ENCODE measurements around the gene HDAC7.

HDAC7 gene

GRCh38 chr12:47769234-47770085 lies 50.2 kb downstream of the HDAC7 start:
- TF ChIP-seq MAX (IDR thresholded peaks at IDR 0.05) (peak; percentile 24; the same call in 1 of the 2 replicates), TAF1 (IDR thresholded peaks at IDR 0.05; ENCODE audit: low read depth) (no peak), TCF12 (IDR thresholded peaks at IDR 0.05; ENCODE audit: low read depth) (no peak), CEBPB (IDR thresholded peaks at IDR 0.05) (no peak), RAD21 (IDR thresholded peaks at IDR 0.05; ENCODE audit: low read depth) (no peak), ZBTB7A (IDR thresholded peaks at IDR 0.05; ENCODE audit: low read depth) (no peak), CREB1 (IDR thresholded peaks at IDR 0.05; ENCODE audit: low read depth) (no peak)
- TF ChIP-seq, protein P1, sequence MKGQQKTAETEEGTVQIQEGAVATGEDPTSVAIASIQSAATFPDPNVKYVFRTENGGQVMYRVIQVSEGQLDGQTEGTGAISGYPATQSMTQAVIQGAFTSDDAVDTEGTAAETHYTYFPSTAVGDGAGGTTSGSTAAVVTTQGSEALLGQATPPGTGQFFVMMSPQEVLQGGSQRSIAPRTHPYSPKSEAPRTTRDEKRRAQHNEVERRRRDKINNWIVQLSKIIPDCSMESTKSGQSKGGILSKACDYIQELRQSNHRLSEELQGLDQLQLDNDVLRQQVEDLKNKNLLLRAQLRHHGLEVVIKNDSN (IDR thresholded peaks at IDR 0.05): no peak

GRCh38 chr12:47768323-47768811 lies 51.3 kb downstream of the HDAC7 start:
- TF ChIP-seq EGR1 (IDR thresholded peaks at IDR 0.05) (no peak), YY1 (IDR thresholded peaks at IDR 0.05; ENCODE audit: low read depth) (peak; percentile 63; the same call in 1 of the 2 replicates), TCF12 (IDR thresholded peaks at IDR 0.05; ENCODE audit: low read depth) (peak; percentile 97), TAF1 (IDR thresholded peaks at IDR 0.05; ENCODE audit: low read depth) (no peak), FOXM1 (IDR thresholded peaks at IDR 0.05; ENCODE audit: borderline replicate concordance, low read depth) (peak; percentile 95), NFIC (IDR thresholded peaks at IDR 0.05) (peak; percentile 95), EP300 (IDR thresholded peaks at IDR 0.05; ENCODE audit: borderline replicate concordance) (peak; percentile 98), MAX (IDR thresholded peaks at IDR 0.05) (peak; percentile 60; the same call in 1 of the 2 replicates), RAD21 (IDR thresholded peaks at IDR 0.05; ENCODE audit: low read depth) (0 out of 2 replicates have a peak, but pooled peaks have one; percentile 5), ZBTB7A (IDR thresholded peaks at IDR 0.05; ENCODE audit: low read depth) (0 out of 2 replicates have a peak, but pooled peaks have one; percentile 23), TEAD4 (IDR thresholded peaks at IDR 0.05) (peak; percentile 99), CREB1 (IDR thresholded peaks at IDR 0.05; ENCODE audit: low read depth) (no peak), CEBPB (IDR thresholded peaks at IDR 0.05) (peak; percentile 63; the same call in 1 of the 2 replicates)
- TF ChIP-seq, protein P1 (IDR thresholded peaks at IDR 0.05): no peak
- TF ChIP-seq, protein P2, sequence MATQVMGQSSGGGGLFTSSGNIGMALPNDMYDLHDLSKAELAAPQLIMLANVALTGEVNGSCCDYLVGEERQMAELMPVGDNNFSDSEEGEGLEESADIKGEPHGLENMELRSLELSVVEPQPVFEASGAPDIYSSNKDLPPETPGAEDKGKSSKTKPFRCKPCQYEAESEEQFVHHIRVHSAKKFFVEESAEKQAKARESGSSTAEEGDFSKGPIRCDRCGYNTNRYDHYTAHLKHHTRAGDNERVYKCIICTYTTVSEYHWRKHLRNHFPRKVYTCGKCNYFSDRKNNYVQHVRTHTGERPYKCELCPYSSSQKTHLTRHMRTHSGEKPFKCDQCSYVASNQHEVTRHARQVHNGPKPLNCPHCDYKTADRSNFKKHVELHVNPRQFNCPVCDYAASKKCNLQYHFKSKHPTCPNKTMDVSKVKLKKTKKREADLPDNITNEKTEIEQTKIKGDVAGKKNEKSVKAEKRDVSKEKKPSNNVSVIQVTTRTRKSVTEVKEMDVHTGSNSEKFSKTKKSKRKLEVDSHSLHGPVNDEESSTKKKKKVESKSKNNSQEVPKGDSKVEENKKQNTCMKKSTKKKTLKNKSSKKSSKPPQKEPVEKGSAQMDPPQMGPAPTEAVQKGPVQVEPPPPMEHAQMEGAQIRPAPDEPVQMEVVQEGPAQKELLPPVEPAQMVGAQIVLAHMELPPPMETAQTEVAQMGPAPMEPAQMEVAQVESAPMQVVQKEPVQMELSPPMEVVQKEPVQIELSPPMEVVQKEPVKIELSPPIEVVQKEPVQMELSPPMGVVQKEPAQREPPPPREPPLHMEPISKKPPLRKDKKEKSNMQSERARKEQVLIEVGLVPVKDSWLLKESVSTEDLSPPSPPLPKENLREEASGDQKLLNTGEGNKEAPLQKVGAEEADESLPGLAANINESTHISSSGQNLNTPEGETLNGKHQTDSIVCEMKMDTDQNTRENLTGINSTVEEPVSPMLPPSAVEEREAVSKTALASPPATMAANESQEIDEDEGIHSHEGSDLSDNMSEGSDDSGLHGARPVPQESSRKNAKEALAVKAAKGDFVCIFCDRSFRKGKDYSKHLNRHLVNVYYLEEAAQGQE (IDR thresholded peaks at IDR 0.05; ENCODE audit: low read depth): no peak

DNA sequence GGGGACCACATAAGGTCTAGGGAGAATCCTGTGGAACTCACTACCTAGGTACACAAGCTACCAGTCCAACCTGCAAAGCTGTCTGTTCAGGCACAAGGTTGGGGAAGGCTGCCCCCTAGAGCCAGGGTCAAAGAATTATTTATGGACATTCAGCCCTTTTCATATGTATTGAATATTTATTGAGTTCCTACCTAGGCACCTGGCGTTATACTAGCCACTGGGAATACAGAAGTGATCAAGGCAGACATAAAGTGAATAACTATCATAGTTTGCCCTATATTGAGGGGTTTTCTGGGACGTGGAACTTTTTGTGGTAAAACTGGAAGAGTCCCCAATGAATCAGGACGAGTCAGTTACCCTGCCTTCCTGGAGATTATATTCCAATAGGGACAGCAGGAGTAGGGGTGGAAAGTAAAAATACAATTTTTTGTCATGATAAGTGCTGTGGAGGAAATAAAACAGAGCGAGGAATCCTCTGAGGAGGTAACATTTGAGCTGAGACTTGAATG lies 52.4 kb downstream of the HDAC7 start:
- TF ChIP-seq CREB1 (IDR thresholded peaks at IDR 0.05; ENCODE audit: low read depth) (no peak), ZBTB7A (IDR thresholded peaks at IDR 0.05; ENCODE audit: low read depth) (no peak), MAX (IDR thresholded peaks at IDR 0.05) (0 out of 2 replicates have a peak, but pooled peaks have one; percentile 28), RAD21 (IDR thresholded peaks at IDR 0.05; ENCODE audit: low read depth) (peak; percentile 98), TEAD4 (IDR thresholded peaks at IDR 0.05) (0 out of 2 replicates have a peak, but pooled peaks have one; percentile 7), TAF1 (IDR thresholded peaks at IDR 0.05; ENCODE audit: low read depth) (no peak), YY1 (IDR thresholded peaks at IDR 0.05; ENCODE audit: low read depth) (no peak), TCF12 (IDR thresholded peaks at IDR 0.05; ENCODE audit: low read depth) (no peak), EGR1 (IDR thresholded peaks at IDR 0.05) (no peak), EP300 (IDR thresholded peaks at IDR 0.05; ENCODE audit: borderline replicate concordance) (no peak), CEBPB (IDR thresholded peaks at IDR 0.05) (no peak), NFIC (IDR thresholded peaks at IDR 0.05) (no peak), FOXM1 (IDR thresholded peaks at IDR 0.05; ENCODE audit: borderline replicate concordance, low read depth) (no peak)
- TF ChIP-seq, protein P1 (IDR thresholded peaks at IDR 0.05): no peak
- TF ChIP-seq, protein P2 (IDR thresholded peaks at IDR 0.05; ENCODE audit: low read depth): no peak

GRCh38 chr12:47766502-47767215 lies 53.0 kb downstream of the HDAC7 start:
- TF ChIP-seq TCF12 (IDR thresholded peaks at IDR 0.05; ENCODE audit: low read depth): no peak
- TF ChIP-seq MAX (IDR thresholded peaks at IDR 0.05): 0 out of 2 replicates have a peak, but pooled peaks have one; percentile 10
- TF ChIP-seq TEAD4 (IDR thresholded peaks at IDR 0.05): no peak
- TF ChIP-seq, protein P1 (IDR thresholded peaks at IDR 0.05): no peak
- TF ChIP-seq EP300 (IDR thresholded peaks at IDR 0.05; ENCODE audit: borderline replicate concordance): no peak
- no peak for TF ChIP-seq CREB1 (IDR thresholded peaks at IDR 0.05; ENCODE audit: low read depth)
- TF ChIP-seq FOXM1 (IDR thresholded peaks at IDR 0.05; ENCODE audit: borderline replicate concordance, low read depth): no peak
- no peak for TF ChIP-seq YY1 (IDR thresholded peaks at IDR 0.05; ENCODE audit: low read depth)
- no peak for TF ChIP-seq EGR1 (IDR thresholded peaks at IDR 0.05)
- TF ChIP-seq ZBTB7A (IDR thresholded peaks at IDR 0.05; ENCODE audit: low read depth): peak; percentile 44; the same call in 1 of the 2 replicates
- TF ChIP-seq RAD21 (IDR thresholded peaks at IDR 0.05; ENCODE audit: low read depth): no peak
- TF ChIP-seq, protein P2 (IDR thresholded peaks at IDR 0.05; ENCODE audit: low read depth): no peak
- no peak for TF ChIP-seq NFIC (IDR thresholded peaks at IDR 0.05)
